Measurements from ENCODE around the gene OGFOD1.

OGFOD1 gene

DNA sequence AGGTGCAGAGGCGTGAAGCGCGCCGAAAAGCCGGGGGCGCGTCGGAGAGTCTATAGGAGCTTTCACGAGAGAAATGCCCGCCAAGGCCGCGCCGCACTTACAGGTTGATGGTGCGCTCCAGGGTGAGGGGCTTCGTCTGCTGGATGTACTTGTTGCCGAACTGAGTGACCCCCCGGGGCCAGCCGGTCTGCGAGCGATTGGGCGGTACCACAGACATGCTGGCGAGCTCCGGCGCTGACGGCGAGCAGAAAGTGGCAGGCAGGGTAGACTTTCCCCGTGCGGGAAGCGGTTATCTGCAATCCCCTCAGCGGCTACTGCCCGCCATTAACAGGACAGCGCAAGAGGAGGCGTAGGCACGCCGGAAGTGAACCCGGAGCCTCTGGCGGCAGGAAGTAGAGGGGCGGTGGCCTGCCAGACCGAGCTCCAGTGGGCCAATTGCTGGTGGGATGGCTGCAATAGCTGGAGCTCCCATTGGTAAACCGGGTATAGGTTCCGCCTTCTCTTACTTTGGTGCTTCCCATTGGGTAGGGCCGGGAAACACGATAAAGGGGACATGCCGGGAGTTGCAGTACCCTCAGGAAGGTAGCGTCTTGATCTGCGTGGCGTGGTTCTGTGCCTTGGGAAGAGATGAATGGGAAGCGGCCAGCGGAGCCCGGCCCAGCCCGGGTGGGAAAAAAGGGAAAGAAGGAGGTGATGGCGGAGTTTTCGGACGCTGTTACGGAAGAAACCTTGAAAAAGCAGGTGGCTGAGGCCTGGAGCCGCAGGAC lies at the start of gene OGFOD1, which contains the start of gene NUDT21:
Gene OGFOD1, plus strand, starts transcription at position 569 of the 767 bp plus-strand sequence. Its CDS starts 59 bp downstream, at position 628.
Gene NUDT21, minus strand, starts transcription at position 347 of the 767 bp plus-strand sequence. Its CDS starts 130 bp downstream, at position 217.
- peak; percentile 99 for DNase-seq

DNA sequence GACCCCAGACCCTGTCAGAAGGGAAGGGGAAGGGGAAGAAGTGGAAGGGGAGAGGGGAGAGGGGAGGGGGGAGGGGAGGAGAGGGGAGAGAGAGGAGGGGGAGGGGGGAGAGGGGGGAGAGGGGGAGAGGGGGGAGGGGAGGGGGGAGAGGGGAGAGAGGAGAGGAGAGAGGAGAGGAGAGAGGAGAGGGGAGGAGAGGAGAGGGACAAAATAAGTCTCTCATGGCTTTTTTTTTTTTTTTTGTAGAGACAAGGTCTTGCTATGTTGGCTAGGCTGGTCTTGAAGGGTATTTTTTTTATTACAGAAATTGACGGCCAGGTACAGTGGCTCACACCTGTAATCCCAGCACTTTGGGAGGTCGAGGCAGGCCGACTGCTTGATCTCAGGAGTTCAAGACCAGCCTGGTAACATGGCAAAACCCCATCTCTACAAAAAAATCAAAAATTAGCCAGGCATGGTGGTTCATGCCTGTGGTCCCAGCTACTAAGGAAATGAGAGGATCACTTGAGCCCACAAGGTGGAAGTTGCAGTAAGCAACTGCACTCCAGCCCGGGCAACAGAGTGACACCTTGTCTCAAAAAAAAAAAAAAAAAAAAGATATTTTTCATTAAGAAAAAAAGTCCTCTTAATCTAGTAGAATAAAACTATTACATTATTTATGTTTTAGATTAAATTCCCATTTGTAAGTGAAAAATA lies 45.2 kb upstream of the OGFOD1 start:
- no peak for DNase-seq

- no peak for DNase-seq
Observed at GRCh38 chr16:56408379-56409098, 42.8 kb upstream of the OGFOD1 start.

GRCh38 chr16:56409195-56409594 lies 42.2 kb upstream of the OGFOD1 start:
- peak; percentile 30 for DNase-seq

GRCh38 chr16:56411123-56411522 lies 40.2 kb upstream of the OGFOD1 start:
- DNase-seq: no peak

DNA sequence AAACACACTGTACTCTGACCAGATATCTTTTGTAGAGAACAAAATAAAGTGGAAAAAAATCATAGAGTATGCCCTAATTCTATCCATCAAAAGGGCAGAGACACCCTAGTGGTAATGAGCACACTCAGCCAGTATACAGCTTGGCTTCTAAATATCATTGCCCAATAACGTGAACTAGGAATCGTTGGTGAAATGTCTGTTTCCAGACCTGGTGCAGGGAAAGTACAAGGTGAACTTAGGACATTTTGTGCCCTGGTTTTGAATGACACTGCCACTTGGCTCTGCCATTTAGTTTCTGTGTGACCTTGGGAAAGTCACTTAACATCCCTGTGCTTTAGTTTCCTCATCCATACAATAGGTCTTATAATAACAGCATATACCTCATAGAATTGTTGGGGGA lies 39.7 kb upstream of the OGFOD1 start:
- DNase-seq: no peak

GRCh38 chr16:56413381-56413780 lies 38.0 kb upstream of the OGFOD1 start:
- no peak for DNase-seq

DNA sequence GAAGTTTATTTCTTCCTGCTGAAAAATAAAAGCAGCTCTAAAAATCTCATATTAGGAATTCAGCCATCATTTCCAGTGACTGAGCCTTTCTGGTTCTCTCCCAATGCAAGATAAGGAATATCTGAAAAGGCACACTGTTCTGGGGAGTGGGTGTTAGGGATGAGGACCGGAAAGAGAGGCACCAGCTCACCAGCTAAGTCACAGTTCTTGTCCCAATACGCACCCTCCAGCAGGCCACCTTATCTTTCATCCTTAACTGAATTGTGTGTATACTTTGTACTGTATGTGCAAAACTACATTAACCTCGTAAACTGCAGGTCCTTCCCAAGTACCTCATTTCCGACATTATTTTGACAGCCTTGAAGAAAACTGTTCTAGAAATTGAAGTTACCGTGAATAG lies 37.0 kb upstream of the OGFOD1 start:
- no peak for DNase-seq

DNA sequence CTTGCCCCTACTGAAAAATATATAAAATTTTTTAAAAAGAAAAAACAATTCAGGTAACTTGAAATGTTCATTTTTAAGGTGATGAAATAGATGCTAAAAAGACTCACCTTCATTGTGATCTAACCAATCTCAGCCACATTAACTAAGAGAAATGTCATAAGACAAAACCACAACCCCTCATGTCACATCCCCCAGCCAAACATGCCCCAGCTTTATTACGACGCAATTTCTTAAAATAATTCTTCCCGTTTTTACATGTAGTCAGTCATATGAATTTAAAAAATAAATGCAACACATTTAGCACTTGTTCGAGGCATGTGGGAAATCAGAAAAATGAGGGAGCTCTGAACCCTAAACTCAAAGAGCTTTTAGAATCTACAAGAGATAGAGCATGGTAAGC lies 35.5 kb upstream of the OGFOD1 start:
- DNase-seq: no peak

GRCh38 chr16:56417138-56417537 lies 34.2 kb upstream of the OGFOD1 start:
- no peak for DNase-seq

- no peak for DNase-seq
Observed at GRCh38 chr16:56419740-56420548, 31.4 kb upstream of the OGFOD1 start.

DNA sequence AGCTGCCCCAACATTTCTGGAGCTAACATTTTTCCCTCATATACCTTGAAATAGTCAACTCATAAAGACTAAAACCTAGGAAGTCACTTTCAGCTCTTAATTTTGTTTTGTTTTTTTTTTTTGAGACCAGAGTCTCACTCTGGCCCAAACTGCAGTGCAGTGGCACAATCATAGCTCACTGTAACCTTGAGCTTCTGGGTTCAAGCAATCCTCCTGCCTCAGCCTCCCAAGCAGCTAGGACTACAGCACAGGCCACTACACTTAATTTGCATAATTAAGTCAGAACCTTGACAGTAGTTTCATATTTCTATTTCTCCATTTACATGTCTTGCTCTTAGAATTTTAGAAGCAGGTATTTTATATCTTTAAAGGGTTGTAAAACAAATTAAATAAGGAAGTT lies 30.7 kb upstream of the OGFOD1 start:
- DNase-seq: no peak

DNA sequence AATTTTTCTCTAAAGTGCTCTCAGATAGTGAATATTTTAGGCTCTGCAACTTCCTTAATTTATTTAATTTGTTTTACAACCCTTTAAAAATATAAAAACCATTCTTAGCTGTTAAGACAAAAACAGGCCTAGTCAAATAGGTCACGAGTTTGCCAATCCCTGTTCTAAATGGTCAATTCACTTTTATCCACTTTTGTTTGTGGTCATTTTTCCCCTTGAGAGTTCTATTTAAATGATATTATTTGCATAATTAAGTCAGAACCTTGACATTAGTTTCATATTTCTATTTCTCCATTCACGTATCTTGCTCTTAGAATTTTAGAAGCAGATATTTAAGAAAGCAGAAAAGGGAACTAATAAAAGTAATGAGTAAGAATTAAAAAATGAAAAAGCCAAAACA lies 30.0 kb upstream of the OGFOD1 start:
- no peak for DNase-seq

DNA sequence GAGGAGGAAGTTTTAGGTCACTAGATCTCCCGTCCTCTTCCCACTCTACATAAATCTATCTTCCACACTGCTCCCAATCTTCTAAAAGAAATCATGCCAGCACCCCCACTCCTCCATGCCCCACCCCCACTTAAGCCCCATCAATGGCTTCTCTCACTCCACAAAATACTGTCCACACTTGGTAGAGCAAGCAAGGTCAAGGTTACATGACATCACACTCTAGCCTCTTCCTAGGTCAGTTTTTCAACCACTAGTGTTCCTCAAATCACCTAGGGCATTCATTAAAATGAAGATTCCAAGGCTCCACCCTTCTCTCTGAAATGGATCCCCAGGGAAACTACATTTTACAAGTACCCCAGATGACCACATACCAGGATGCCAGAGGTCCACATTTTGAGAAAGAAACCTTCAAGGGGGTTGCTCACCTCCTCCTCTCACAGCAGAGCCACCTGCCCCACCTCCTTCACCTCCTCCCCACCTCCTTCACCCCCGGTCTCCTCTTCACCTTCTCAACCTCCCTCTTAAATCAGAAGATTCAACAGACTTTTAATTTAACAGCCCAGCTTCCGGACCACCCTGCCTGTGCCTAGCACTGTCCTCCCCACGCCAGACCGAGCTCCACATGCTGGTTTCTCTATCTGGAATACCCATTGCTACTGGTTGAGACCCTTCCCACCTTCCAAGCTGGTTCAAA lies 29.2 kb upstream of the OGFOD1 start:
- no peak for DNase-seq

GRCh38 chr16:56422896-56423441 lies 28.4 kb upstream of the OGFOD1 start:
- no peak for DNase-seq

GRCh38 chr16:56423584-56424403 lies 27.6 kb upstream of the OGFOD1 start:
- peak; percentile 4 for DNase-seq

- DNase-seq: peak; percentile 8
Observed at GRCh38 chr16:56424404-56424764, 27.0 kb upstream of the OGFOD1 start.

GRCh38 chr16:56424791-56425438 lies 26.4 kb upstream of the OGFOD1 start:
- DNase-seq: no peak

GRCh38 chr16:56425439-56425832 lies 25.9 kb upstream of the OGFOD1 start, which contains the start of gene AMFR:
TSS of gene AMFR (minus strand) at chr16:56425545. CDS start at chr16:56425327, 218 bp downstream.
- peak; percentile 84 for DNase-seq

DNA sequence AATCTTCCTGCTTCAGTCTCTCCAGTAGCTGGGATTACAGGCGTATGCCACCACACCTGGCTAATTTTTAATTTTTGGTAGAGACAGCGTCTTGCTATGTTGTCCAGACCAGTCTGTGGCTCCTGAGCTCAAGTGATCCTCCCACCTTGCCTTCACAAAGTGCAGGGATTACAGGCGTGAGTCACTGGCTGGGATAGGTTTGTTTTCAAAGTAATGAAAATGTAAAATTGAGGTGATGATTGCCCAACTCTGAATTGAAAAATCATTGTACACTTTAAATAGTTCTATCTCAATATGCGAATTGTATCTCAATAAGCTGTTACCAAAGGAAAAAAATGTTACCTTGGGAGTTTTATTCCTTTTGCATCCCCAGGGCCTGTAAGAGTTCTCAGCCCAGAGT lies 24.8 kb upstream of the OGFOD1 start:
- no peak for DNase-seq
